C4-2B (cell line): ENCODE data around the gene RET.

Experiments
- ZFX ChIP-seq: fragments of 450-650 bp; IDR thresholded peaks from 2 replicates; pipeline ENCODE4 v1.6.1; 2017
- TF ChIP-seq, protein P1 (sequence below): fragments of 450-650 bp; conservative IDR thresholded peaks from 2 replicates; pipeline ENCODE4 v1.5.1; 2017; ENCODE audit warnings: mild to moderate bottlenecking

GRCh38 chr10:43151371-43151770, 74.5 kb downstream of the RET start:
- TF ChIP-seq, protein P1, sequence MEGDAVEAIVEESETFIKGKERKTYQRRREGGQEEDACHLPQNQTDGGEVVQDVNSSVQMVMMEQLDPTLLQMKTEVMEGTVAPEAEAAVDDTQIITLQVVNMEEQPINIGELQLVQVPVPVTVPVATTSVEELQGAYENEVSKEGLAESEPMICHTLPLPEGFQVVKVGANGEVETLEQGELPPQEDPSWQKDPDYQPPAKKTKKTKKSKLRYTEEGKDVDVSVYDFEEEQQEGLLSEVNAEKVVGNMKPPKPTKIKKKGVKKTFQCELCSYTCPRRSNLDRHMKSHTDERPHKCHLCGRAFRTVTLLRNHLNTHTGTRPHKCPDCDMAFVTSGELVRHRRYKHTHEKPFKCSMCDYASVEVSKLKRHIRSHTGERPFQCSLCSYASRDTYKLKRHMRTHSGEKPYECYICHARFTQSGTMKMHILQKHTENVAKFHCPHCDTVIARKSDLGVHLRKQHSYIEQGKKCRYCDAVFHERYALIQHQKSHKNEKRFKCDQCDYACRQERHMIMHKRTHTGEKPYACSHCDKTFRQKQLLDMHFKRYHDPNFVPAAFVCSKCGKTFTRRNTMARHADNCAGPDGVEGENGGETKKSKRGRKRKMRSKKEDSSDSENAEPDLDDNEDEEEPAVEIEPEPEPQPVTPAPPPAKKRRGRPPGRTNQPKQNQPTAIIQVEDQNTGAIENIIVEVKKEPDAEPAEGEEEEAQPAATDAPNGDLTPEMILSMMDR: no peak
- no peak for TF ChIP-seq ZFX
